Hepatocyte (in vitro differentiated cells): ENCODE data around the gene GATD1. TPM values are rescaled to one million over a fixed set of nuclear protein-coding genes. Genes with fewer than 3 reads are reported as not detected.

ENCODE experiments used
- DNase-seq: peaks from one replicate; pipeline ENCODE4 v3.0.0-alpha.2; 2016; ENCODE audit warnings: low spot score
- H2AFZ ChIP-seq: fragments of 200-600 bp; sonication (generic); 2 replicates; pipeline ENCODE4 v1.6.0; 2016; ENCODE audit warnings: antibody characterized with exemption, mild to moderate bottlenecking
- H3K27ac ChIP-seq: fragments of 200-600 bp; sonication (generic); 2 replicates; pipeline ENCODE4 v1.5.1; 2016; ENCODE audit warnings: mild to moderate bottlenecking
- H3K27me3 ChIP-seq: fragments of 200-600 bp; sonication (generic); 2 replicates; pipeline ENCODE4 v1.6.1; 2016
- H3K36me3 ChIP-seq: fragments of 200-600 bp; sonication (generic); replicated peaks from 2 replicates; pipeline ENCODE4 v1.5.1; 2016; ENCODE audit warnings: low read depth; ENCODE audit not compliant: insufficient read depth
- H3K4me1 ChIP-seq: fragments of 200-600 bp; sonication (generic); 2 replicates; pipeline ENCODE4 v1.5.1; 2016; ENCODE audit warnings: mild to moderate bottlenecking, moderate library complexity; ENCODE audit not compliant: insufficient read depth
- H3K4me2 ChIP-seq: fragments of 200-600 bp; sonication (generic); 2 replicates; pipeline ENCODE4 v1.6.0; 2016
- H3K4me3 ChIP-seq: fragments of 200-600 bp; sonication (generic); 2 replicates; pipeline ENCODE4 v1.5.1; 2016; ENCODE audit warnings: mild to moderate bottlenecking
- H3K79me2 ChIP-seq: fragments of 200-600 bp; sonication (generic); 2 replicates; pipeline ENCODE4 v1.6.0; 2017; ENCODE audit warnings: mild to moderate bottlenecking
- H3K9me2 ChIP-seq: fragments of 200-600 bp; sonication (generic); replicated peaks from 2 replicates; pipeline ENCODE4 v1.6.0; 2017; ENCODE audit warnings: mild to moderate bottlenecking; ENCODE audit not compliant: insufficient read depth
- H3K9me3 ChIP-seq: fragments of 200-600 bp; sonication (generic); 2 replicates; pipeline ENCODE4 v1.5.1; 2016; ENCODE audit warnings: low read depth, mild to moderate bottlenecking
- H4K20me1 ChIP-seq: fragments of 200-600 bp; sonication (generic); 2 replicates; pipeline ENCODE4 v1.6.0; 2016; ENCODE audit warnings: mild to moderate bottlenecking; ENCODE audit not compliant: insufficient read depth, poor library complexity, severe bottlenecking
- CTCF ChIP-seq: fragments of 200-600 bp; sonication (generic); IDR thresholded peaks from 2 replicates; pipeline ENCODE4 v1.5.1; 2016; ENCODE audit warnings: antibody characterized with exemption, mild to moderate bottlenecking; ENCODE audit not compliant: poor library complexity
- EZH2 ChIP-seq: fragments of 200-600 bp; sonication (generic); IDR thresholded peaks from 2 replicates; pipeline ENCODE4 v1.6.1; 2016; ENCODE audit warnings: antibody characterized with exemption, mild to moderate bottlenecking, borderline replicate concordance
- EZH2phosphoT487 ChIP-seq: fragments of 200-600 bp; sonication (generic); IDR thresholded peaks from one replicate; pipeline ENCODE4 v1.6.1; 2018; ENCODE audit warnings: antibody characterized with exemption, mild to moderate bottlenecking, low read depth, moderate library complexity; ENCODE audit not compliant: unreplicated experiment, severe bottlenecking
- WGBS: methylation state at CpG from one replicate; pipeline ENCODE4 v1.1.6; 2016; ENCODE audit warnings: low lambda C conversion rate; ENCODE audit errors: missing lambda C conversion rate; 5-methylcytosine and 5-hydroxymethylcytosine counted together
- polyA plus RNA-seq: library from polyadenylated mRNA; unstranded; fragments of >200 nt; fragmentation: Nextera tagmentation; extraction: Ambion mirVana; gene quantifications from 2 replicates; pipeline ENCODE4 v1.2.1, GENCODE V29; 2016
- total RNA-seq: library from RNA; depleted of rRNA; stranded (reverse); fragments of >200 nt; gene quantifications from 2 replicates; pipeline ENCODE4 v1.2.3, GENCODE V29; 2014

Gene GATD1
- total and polyA plus RNA-seq, 2 experiments from 2014 or later, result 24.2 to 29.0 TPM

DNA sequence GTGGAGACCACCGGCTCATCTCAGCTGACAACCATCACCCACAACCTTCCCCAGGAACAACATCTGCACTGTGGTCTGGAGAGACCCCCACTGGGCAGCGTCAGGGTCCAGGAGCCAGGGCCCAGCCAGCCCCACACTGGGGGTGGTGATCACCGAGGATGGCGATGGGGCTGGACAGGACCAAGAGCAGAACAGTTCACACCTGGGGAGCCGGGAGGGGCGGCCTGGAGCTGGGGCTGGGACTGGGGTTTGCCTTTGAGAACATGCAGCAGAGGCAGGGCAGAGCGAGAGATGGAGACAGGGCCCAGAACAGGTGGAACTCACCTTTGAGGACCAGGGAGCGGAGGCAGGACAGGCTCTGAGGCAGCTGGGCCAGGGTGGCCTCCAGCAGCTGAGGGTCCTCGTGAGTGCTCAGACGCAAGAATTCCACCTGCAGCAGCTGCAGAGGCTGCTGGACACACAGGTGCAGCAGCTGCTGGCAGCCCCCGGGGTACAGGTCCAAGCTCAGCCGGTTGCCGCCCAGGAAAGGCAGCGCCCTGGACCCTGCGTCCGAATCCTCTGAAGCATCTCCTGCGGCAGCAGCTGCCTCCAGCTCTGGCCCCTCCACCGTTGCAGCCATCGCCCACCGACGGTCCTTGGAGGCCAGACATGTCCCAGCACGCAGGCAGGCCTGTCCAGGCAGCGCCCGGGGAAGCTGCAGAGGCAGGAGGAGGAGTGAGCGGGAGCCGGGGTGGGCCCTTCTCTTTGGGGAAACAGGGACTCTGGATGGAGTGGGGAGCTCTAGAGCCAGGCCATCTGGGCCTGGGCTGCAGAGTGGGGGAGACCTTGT lies 26.7 kb upstream of the GATD1 start:
- peak overlapping the region; percentile 27 for H3K27ac ChIP-seq

GRCh38 chr11:803467-803742 lies 26.1 kb upstream of the GATD1 start:
- Histone ChIP-seq H3K4me2 (peak overlapping the region; percentile 98), H3K27ac (no peak overlapping the region), H3K9me3 (no peaks in the 10 kb centered on the region), H3K79me2 (peaks cover 17% of the 10 kb centered on the region), H3K27me3 (no peaks in the 10 kb centered on the region), H2AFZ (no peak overlapping the region), H3K4me1 (peaks cover 5% of the 10 kb centered on the region), H4K20me1 (no peaks in the 10 kb centered on the region), H3K4me3 (no peak overlapping the region), H3K36me3 (no peaks in the 10 kb centered on the region), H3K9me2 (no peaks in the 10 kb centered on the region)
- 95% methylated on average over 8 of the region's 8 CpGs for WGBS
- TF ChIP-seq EZH2phosphoT487 (no peak), CTCF (no peak)
- no peak for DNase-seq

More for the DNA sequence above, 26.7 kb upstream of the GATD1 start:
- 73% methylated on average over 25 of the region's 26 CpGs for WGBS
- TF ChIP-seq CTCF (no peak), EZH2phosphoT487 (no peak), EZH2 (no peak)
- Histone ChIP-seq H3K4me2 (peak overlapping the region; percentile 98), H3K9me3 (no peaks in the 10 kb centered on the region), H3K9me2 (no peaks in the 10 kb centered on the region), H3K27me3 (no peaks in the 10 kb centered on the region), H3K36me3 (no peaks in the 10 kb centered on the region), H3K4me3 (no peak overlapping the region), H3K79me2 (peaks cover 23% of the 10 kb centered on the region), H3K4me1 (peaks cover 3% of the 10 kb centered on the region), H4K20me1 (no peaks in the 10 kb centered on the region), H2AFZ (no peak overlapping the region)
- no peak for DNase-seq

DNA sequence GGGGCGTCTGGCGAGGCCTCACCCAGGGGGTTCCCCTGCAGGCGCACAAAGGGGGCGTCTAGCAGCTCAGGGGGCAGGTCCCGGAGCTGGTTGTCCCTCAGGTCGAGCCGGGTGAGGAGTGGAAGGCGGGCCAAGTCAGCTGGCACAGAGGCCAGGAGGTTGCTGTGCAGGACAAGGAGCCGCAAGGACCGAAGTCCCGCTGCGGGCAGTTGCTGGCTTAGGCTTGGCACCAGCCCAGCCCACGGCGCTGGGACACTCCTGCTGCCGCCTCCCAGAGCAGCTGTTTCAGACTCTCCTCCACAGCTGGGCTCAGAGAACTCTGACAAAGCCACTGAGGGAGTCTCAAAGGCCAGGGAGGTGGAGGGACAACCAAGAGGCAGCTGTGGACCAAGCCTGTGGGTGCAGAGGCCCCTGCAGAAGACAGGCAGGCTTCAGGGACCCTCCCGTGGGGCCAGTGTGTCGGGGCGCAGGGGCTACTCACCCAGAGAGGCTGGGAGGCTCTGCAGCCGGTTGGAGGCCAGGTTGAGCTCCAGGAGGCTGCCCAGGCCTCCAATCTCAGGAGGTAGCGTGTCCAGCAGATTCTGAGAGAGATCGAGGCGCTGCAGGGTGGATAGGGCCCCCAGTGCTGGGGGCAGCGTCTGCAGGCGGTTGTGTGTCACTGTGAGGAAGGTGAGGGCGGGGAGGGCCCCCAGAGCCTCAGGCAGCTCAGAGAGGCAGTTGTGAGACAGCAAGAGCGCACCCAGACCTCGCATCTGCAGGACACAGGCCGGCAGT lies 25.6 kb upstream of the GATD1 start:
- no peak for TF ChIP-seq CTCF
- TF ChIP-seq EZH2phosphoT487, result no peak
- no peak overlapping the region for H2AFZ ChIP-seq
- H3K4me3 ChIP-seq, result no peak overlapping the region
- H3K9me3 ChIP-seq, result no peaks in the 10 kb centered on the region
- no peaks in the 10 kb centered on the region for H4K20me1 ChIP-seq
- no peaks in the 10 kb centered on the region for H3K9me2 ChIP-seq
- H3K4me1 ChIP-seq, result peaks cover 7% of the 10 kb centered on the region
- DNase-seq, result no peak
- no peaks in the 10 kb centered on the region for H3K27me3 ChIP-seq
- H3K4me2 ChIP-seq, result no peak overlapping the region
- 93% methylated on average over 28 of the region's 28 CpGs for WGBS
- peaks cover 12% of the 10 kb centered on the region for H3K79me2 ChIP-seq
- no peak overlapping the region for H3K27ac ChIP-seq
- H3K36me3 ChIP-seq, result no peaks in the 10 kb centered on the region
